ENCODE data around the gene LRWD1.

DNA sequence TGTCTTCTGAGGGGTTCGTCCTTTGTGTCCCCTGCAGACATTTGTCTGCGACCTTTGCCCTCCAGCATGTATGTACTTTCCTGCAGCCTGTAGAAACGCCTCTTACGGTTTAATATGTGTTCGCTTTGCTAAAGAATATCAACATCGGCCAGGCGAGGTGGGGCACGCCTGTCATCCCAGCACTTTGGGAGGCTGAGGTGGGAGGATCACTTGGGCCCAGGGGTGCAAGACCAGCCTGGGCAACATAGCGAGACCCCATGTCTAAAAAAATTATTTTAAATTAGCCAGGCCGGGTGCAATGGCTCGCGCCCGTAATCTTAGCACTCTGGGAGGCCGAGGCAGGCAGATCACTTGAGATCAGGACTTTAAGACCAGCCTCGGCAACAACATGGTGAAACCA, 15.6 kb upstream of the LRWD1 start:
- TF ChIP-seq, protein P1, sequence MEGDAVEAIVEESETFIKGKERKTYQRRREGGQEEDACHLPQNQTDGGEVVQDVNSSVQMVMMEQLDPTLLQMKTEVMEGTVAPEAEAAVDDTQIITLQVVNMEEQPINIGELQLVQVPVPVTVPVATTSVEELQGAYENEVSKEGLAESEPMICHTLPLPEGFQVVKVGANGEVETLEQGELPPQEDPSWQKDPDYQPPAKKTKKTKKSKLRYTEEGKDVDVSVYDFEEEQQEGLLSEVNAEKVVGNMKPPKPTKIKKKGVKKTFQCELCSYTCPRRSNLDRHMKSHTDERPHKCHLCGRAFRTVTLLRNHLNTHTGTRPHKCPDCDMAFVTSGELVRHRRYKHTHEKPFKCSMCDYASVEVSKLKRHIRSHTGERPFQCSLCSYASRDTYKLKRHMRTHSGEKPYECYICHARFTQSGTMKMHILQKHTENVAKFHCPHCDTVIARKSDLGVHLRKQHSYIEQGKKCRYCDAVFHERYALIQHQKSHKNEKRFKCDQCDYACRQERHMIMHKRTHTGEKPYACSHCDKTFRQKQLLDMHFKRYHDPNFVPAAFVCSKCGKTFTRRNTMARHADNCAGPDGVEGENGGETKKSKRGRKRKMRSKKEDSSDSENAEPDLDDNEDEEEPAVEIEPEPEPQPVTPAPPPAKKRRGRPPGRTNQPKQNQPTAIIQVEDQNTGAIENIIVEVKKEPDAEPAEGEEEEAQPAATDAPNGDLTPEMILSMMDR (conservative IDR thresholded peaks at IDR 0.05; ENCODE audit: low read length), result no peak
- TF ChIP-seq EZH2phosphoT487 (IDR thresholded peaks at IDR 0.05; ENCODE audit: borderline replicate concordance, low read depth, low read length), result no peak
